Stimulated activated naive B cell treated with anti-CD40 and anti-IgM and Interleukin-4, amounts not matched to agents 10 μg/mL and 1 μg/mL and 100 μg/mL, for 72 hours (primary cell): ENCODE results near the gene EEPD1.

Experiments used
- ATAC-seq, 2 donors: fragments of 150-1000 bp; cut with Tn5 transposase; replicated peaks; 2 replicates each; pipeline ENCODE4 v1.10.0; 2021; ENCODE audit warnings: moderate library complexity in 1 of 2
- DNase-seq: peaks from one replicate; pipeline ENCODE4 v3.0.0; 2021
- H3K27ac Mint-ChIP-seq: one replicate; pipeline ENCODE4 v1.8.0; 2022; ENCODE audit warnings: mild to moderate bottlenecking, mixed read lengths
- H3K27me3 Mint-ChIP-seq, 2 donors: one replicate each; pipeline ENCODE4 v1.8.0; 2022; ENCODE audit warnings: mixed read lengths in 2 of 2
- H3K36me3 Mint-ChIP-seq, 2 donors: one replicate each; pipeline ENCODE4 v1.8.0; 2022; ENCODE audit warnings: mixed read lengths in 2 of 2, mild to moderate bottlenecking in 1 of 2
- H3K4me1 Mint-ChIP-seq, 2 donors: one replicate each; pipeline ENCODE4 v1.8.0; 2022; ENCODE audit warnings: mixed read lengths in 2 of 2, mild to moderate bottlenecking in 1 of 2
- H3K4me3 Mint-ChIP-seq, 2 donors: one replicate each; pipeline ENCODE4 v1.8.0; 2022; ENCODE audit warnings: mild to moderate bottlenecking in 2 of 2, mixed read lengths in 2 of 2, moderate library complexity in 1 of 2
- H3K9me3 Mint-ChIP-seq, 2 donors: one replicate each; pipeline ENCODE4 v1.8.0; 2022; ENCODE audit warnings: mixed read lengths in 2 of 2, mild to moderate bottlenecking in 1 of 2

EEPD1 gene

GRCh38 chr7:36281945-36282717, 129.1 kb downstream of the EEPD1 start:
- no peak for DNase-seq
- Mint-ChIP-seq H3K27ac (no peak overlapping the region), H3K4me3 (no peak overlapping the region), H3K9me3 (no peaks in the 10 kb centered on the region), H3K4me1 (peaks cover 33 to 44% of the 10 kb centered on the region in 2 donors), H3K27me3 (peaks cover 15 to 20% of the 10 kb centered on the region in 2 donors), H3K36me3 (no peaks in the 10 kb centered on the region)
- ATAC-seq: no peak

GRCh38 chr7:36283181-36283580, 130.1 kb downstream of the EEPD1 start:
- H3K4me3 Mint-ChIP-seq: peak overlapping the region; percentile 31 to 39
- H3K4me1 Mint-ChIP-seq: peaks cover 44 to 55% of the 10 kb centered on the region in 2 donors
- peaks cover 15 to 20% of the 10 kb centered on the region in 2 donors for H3K27me3 Mint-ChIP-seq
- DNase-seq (no peak), ATAC-seq (peak; percentile 2 to 3)
- peak overlapping the region; percentile 80 for H3K27ac Mint-ChIP-seq
- H3K36me3 Mint-ChIP-seq: peaks cover 1 to 2% of the 10 kb centered on the region in 2 donors
- no peaks in the 10 kb centered on the region for H3K9me3 Mint-ChIP-seq

GRCh38 chr7:36283711-36284130, 130.7 kb downstream of the EEPD1 start:
- Mint-ChIP-seq H3K9me3 (no peaks in the 10 kb centered on the region), H3K4me3 (no peak overlapping the region), H3K27ac (no peak overlapping the region), H3K27me3 (peaks cover 15 to 19% of the 10 kb centered on the region in 2 donors), H3K36me3 (peaks cover 2 to 3% of the 10 kb centered on the region in 2 donors), H3K4me1 (peaks cover 45 to 60% of the 10 kb centered on the region in 2 donors)
- peak; percentile 81 for DNase-seq
- peak; percentile 88 to 89 for ATAC-seq

GRCh38 chr7:36284456-36285090, 131.5 kb downstream of the EEPD1 start:
- Mint-ChIP-seq H3K4me1 (peaks cover 41 to 62% of the 10 kb centered on the region in 2 donors), H3K36me3 (peaks cover 2 to 3% of the 10 kb centered on the region in 2 donors), H3K9me3 (no peaks in the 10 kb centered on the region), H3K27me3 (peaks cover 12 to 14% of the 10 kb centered on the region in 2 donors), H3K27ac (no peak overlapping the region), H3K4me3 (no peak overlapping the region)
- ATAC-seq (no peak), DNase-seq (no peak)

- no peak overlapping the region for H3K4me3 Mint-ChIP-seq
- ATAC-seq (no peak), DNase-seq (no peak)
- no peak overlapping the region for H3K27ac Mint-ChIP-seq
- peaks cover 5 to 7% of the 10 kb centered on the region in 2 donors for H3K27me3 Mint-ChIP-seq
- no peaks in the 10 kb centered on the region for H3K9me3 Mint-ChIP-seq
- H3K36me3 Mint-ChIP-seq: peaks cover 2 to 3% of the 10 kb centered on the region in 2 donors
- peaks cover 39 to 60% of the 10 kb centered on the region in 2 donors for H3K4me1 Mint-ChIP-seq
These were observed 132.2 kb downstream of the EEPD1 start for GRCh38 chr7:36285276-36285675.

- peak overlapping the region; percentile 85 for H3K27ac Mint-ChIP-seq
- peaks cover 4 to 9% of the 10 kb centered on the region in 2 donors for H3K27me3 Mint-ChIP-seq
- ATAC-seq (peak in 1 of 2 donors; percentile 5), DNase-seq (no peak)
- peak overlapping the region in 1 of 2 donors; percentile 39 for H3K4me3 Mint-ChIP-seq
- peaks cover 2 to 3% of the 10 kb centered on the region in 2 donors for H3K36me3 Mint-ChIP-seq
- H3K9me3 Mint-ChIP-seq: no peaks in the 10 kb centered on the region
- peaks cover 39 to 61% of the 10 kb centered on the region in 2 donors for H3K4me1 Mint-ChIP-seq
These were observed 133.2 kb downstream of the EEPD1 start for GRCh38 chr7:36286226-36286625.

- Mint-ChIP-seq H3K36me3 (peaks cover 2 to 3% of the 10 kb centered on the region in 2 donors), H3K4me1 (peaks cover 41 to 65% of the 10 kb centered on the region in 2 donors), H3K4me3 (peak overlapping the region in 1 of 2 donors; percentile 39), H3K27ac (peak overlapping the region; percentile 85), H3K27me3 (peaks cover 6 to 14% of the 10 kb centered on the region in 2 donors), H3K9me3 (no peaks in the 10 kb centered on the region)
- DNase-seq (no peak), ATAC-seq (no peak)
These were observed 133.6 kb downstream of the EEPD1 start for GRCh38 chr7:36286688-36287087.

GRCh38 chr7:36287371-36288241, 134.6 kb downstream of the EEPD1 start:
- ATAC-seq (peak; percentile 52 to 60), DNase-seq (peak; percentile 57)
- Mint-ChIP-seq H3K27me3 (peaks cover 12 to 22% of the 10 kb centered on the region in 2 donors), H3K4me1 (peaks cover 43 to 74% of the 10 kb centered on the region in 2 donors), H3K27ac (peak overlapping the region; percentile 43), H3K36me3 (peaks cover 2 to 3% of the 10 kb centered on the region in 2 donors), H3K9me3 (no peaks in the 10 kb centered on the region), H3K4me3 (peak overlapping the region; percentile 17 to 37)

- ATAC-seq: no peak
- Mint-ChIP-seq H3K4me3 (no peak overlapping the region), H3K27me3 (peaks cover 12 to 22% of the 10 kb centered on the region in 2 donors), H3K9me3 (no peaks in the 10 kb centered on the region), H3K27ac (peak overlapping the region; percentile 43), H3K4me1 (peaks cover 38 to 66% of the 10 kb centered on the region in 2 donors), H3K36me3 (peaks cover 2 to 3% of the 10 kb centered on the region in 2 donors)
- no peak for DNase-seq
These were observed 135.4 kb downstream of the EEPD1 start for GRCh38 chr7:36288501-36288900.

GRCh38 chr7:36289833-36290661, 137.0 kb downstream of the EEPD1 start:
- H3K4me1 Mint-ChIP-seq: peaks cover 26 to 52% of the 10 kb centered on the region in 2 donors
- no peak overlapping the region for H3K4me3 Mint-ChIP-seq
- H3K27ac Mint-ChIP-seq: no peak overlapping the region
- no peaks in the 10 kb centered on the region for H3K9me3 Mint-ChIP-seq
- no peak for ATAC-seq
- peaks cover 12 to 22% of the 10 kb centered on the region in 2 donors for H3K27me3 Mint-ChIP-seq
- DNase-seq: no peak
- H3K36me3 Mint-ChIP-seq: peaks cover 2 to 3% of the 10 kb centered on the region in 2 donors

GRCh38 chr7:36291387-36292316, 138.6 kb downstream of the EEPD1 start:
- peak overlapping the region; percentile 37 for H3K27ac Mint-ChIP-seq
- peaks cover 2 to 3% of the 10 kb centered on the region in 2 donors for H3K36me3 Mint-ChIP-seq
- peak overlapping the region; percentile 70 to 79 for H3K4me3 Mint-ChIP-seq
- DNase-seq: peak; percentile 34
- peak; percentile 53 to 59 for ATAC-seq
- no peaks in the 10 kb centered on the region for H3K9me3 Mint-ChIP-seq
- peaks cover 18 to 43% of the 10 kb centered on the region in 2 donors for H3K4me1 Mint-ChIP-seq
- H3K27me3 Mint-ChIP-seq: peaks cover 12 to 22% of the 10 kb centered on the region in 2 donors

- no peaks in the 10 kb centered on the region for H3K36me3 Mint-ChIP-seq
These were observed 142.0 kb downstream of the EEPD1 start for GRCh38 chr7:36295090-36295489.

More at GRCh38 chr7:36295090-36295489, 142.0 kb downstream of the EEPD1 start:
- DNase-seq (no peak), ATAC-seq (no peak)
- no peaks in the 10 kb centered on the region for H3K9me3 Mint-ChIP-seq
- H3K27ac Mint-ChIP-seq: no peak overlapping the region
- H3K4me1 Mint-ChIP-seq: peaks cover 5 to 15% of the 10 kb centered on the region in 2 donors
- peaks cover 12 to 19% of the 10 kb centered on the region in 2 donors for H3K27me3 Mint-ChIP-seq
- H3K4me3 Mint-ChIP-seq: no peak overlapping the region
